Measurements from ENCODE around the gene NPM3.

- TF ChIP-seq BHLHE40 (IDR thresholded peaks at IDR 0.05; ENCODE audit: borderline replicate concordance) (no peak), NFRKB (IDR thresholded peaks at IDR 0.05) (no peak), SP1 (IDR thresholded peaks at IDR 0.05) (no peak), ARNT (IDR thresholded peaks at IDR 0.05) (no peak), TARDBP (IDR thresholded peaks at IDR 0.05) (no peak), SUZ12 (IDR thresholded peaks at IDR 0.05) (no peak), HDGF (IDR thresholded peaks at IDR 0.05; ENCODE audit: borderline replicate concordance) (no peak)
These were observed 23.7 kb downstream of the NPM3 start for GRCh38 chr10:101759309-101760247.
